ENCODE results near the gene MLLT1.
A peak's percentile ranks its signal among the peaks of the same experiment; 100 is the strongest.

Gene MLLT1, protein sequence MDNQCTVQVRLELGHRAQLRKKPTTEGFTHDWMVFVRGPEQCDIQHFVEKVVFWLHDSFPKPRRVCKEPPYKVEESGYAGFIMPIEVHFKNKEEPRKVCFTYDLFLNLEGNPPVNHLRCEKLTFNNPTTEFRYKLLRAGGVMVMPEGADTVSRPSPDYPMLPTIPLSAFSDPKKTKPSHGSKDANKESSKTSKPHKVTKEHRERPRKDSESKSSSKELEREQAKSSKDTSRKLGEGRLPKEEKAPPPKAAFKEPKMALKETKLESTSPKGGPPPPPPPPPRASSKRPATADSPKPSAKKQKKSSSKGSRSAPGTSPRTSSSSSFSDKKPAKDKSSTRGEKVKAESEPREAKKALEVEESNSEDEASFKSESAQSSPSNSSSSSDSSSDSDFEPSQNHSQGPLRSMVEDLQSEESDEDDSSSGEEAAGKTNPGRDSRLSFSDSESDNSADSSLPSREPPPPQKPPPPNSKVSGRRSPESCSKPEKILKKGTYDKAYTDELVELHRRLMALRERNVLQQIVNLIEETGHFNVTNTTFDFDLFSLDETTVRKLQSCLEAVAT

DNA sequence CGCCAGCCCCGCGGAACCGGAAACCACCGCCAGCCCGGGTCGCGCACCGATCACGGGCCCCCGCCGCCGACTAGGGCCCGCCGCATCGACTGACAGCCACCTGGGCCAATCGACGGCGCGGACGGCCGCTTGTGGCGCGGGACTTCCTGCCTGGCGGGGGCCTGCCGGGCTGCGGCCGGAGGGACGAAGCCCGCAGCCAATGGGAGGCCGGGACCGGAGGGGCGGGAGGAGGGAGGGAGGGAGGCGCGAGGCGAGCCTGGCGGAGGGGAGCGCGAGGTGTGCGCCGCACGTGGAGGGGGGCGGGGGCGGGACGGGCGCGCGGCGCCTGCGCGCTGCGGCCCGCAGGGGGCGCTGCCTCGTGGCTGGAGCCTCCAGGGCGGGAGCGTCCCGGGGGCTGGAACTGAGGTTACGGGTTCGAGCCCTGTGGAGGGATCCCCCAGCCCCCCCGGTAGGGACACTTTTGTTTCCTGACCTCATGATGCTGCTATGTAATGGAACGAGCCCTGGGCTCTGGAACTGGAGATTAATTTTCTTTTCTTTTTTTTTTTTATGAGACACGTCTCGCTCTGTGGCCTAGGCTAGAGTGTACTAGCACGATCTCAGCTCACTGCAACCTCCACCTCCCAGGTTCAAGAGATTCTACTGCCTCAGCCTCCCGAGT lies at the start of gene MLLT1:
Gene MLLT1, minus strand, starts transcription at position 45 of the 661 bp plus-strand sequence. CDS start 191 bp downstream, outside the sequence.
- TF ChIP-seq, protein P1, sequence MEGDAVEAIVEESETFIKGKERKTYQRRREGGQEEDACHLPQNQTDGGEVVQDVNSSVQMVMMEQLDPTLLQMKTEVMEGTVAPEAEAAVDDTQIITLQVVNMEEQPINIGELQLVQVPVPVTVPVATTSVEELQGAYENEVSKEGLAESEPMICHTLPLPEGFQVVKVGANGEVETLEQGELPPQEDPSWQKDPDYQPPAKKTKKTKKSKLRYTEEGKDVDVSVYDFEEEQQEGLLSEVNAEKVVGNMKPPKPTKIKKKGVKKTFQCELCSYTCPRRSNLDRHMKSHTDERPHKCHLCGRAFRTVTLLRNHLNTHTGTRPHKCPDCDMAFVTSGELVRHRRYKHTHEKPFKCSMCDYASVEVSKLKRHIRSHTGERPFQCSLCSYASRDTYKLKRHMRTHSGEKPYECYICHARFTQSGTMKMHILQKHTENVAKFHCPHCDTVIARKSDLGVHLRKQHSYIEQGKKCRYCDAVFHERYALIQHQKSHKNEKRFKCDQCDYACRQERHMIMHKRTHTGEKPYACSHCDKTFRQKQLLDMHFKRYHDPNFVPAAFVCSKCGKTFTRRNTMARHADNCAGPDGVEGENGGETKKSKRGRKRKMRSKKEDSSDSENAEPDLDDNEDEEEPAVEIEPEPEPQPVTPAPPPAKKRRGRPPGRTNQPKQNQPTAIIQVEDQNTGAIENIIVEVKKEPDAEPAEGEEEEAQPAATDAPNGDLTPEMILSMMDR (IDR thresholded peaks at IDR 0.05; ENCODE audit: borderline replicate concordance, insufficient read depth, low read depth, low read length) = peak; percentile 87
- peak within 1 kb of the TSS; percentile 96 for H3K4me3 ChIP-seq (ENCODE audit: low read depth, low read length)

DNA sequence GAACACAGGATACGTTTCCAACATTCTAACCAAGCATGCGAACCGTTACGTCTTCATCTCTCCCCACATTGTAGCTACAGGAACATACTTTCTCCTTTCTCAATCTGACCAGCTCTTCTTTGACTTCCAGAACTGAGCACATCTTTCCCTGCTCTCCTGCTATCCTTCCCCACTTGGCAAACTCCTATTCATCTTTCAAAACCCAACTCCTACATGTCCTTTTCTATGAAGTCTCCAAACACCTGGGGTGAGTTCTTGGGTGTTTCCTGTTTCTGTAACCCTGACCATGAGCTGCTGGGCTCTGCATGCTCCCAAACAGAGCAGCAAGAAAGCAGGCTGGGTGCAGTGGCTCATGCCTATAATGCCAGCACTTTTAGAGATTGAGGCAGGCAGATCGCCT lies 47.0 kb upstream of the MLLT1 start:
- no peak overlapping the region for H3K4me3 ChIP-seq (ENCODE audit: low read depth, low read length)
- TF ChIP-seq, protein P1 (IDR thresholded peaks at IDR 0.05; ENCODE audit: borderline replicate concordance, insufficient read depth, low read depth, low read length) = no peak

DNA sequence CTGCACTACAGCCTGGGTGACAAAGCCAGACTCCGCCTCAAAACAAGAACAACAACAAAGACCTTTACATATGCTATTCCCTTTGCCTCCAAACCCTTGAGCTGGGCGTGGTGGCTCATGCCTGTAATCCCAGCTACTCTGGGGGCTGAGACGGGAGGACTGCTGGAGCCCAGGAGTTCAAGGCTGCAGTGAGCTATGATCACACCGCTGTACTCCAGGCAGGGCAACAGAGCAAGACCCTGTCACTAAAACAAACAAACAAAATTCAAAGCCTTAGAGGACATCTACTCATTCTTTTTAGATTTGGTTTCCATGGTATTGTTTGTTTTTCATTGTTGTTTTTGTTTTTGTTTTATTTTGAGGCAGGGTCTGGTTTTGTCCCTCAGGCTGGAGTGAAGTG lies 45.8 kb upstream of the MLLT1 start:
- TF ChIP-seq, protein P1 (IDR thresholded peaks at IDR 0.05; ENCODE audit: borderline replicate concordance, insufficient read depth, low read depth, low read length) = no peak
- H3K4me3 ChIP-seq (ENCODE audit: low read depth, low read length) = no peak overlapping the region

DNA sequence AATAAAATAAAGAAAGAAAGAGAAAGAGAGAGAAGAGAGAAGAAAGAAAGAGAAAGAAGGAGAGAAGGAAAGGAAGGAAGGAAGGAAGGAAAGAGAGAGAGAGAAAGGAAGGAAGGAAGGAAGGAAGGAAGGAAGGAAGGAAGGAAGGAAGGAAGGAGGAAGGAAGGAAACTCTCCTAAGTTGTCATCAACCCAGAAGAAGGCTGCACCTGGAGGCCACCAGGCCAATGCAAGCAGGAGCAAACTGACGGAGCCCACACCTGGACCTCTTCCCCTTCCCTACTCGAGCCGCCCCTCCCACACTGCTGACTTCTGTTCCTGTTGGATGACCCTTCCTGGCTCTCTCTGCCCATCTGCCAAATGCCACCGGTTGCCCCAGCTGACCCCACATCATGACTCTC lies 45.0 kb upstream of the MLLT1 start:
- no peak overlapping the region for H3K4me3 ChIP-seq (ENCODE audit: low read depth, low read length)

DNA sequence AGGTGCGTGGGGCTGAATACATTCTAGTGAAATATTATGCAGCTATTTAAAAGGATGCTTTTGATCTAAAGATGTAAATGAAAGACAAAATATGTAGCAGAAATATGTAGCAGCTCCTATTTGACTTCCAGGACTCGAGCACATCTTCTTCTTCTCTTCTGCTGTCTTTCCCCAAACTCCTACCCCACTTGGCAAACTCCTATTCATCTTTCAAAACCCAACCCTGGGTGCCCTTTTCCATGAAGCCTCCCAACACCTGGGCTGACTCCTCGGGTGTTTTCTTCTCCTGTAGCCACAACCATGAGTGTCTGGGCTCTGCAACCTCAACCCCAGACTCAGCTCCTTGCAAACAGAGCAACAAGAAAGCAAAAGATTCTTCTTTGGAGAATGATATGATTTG lies 42.5 kb upstream of the MLLT1 start:
- H3K4me3 ChIP-seq (ENCODE audit: low read depth, low read length) = no peak overlapping the region
- TF ChIP-seq, protein P1 (IDR thresholded peaks at IDR 0.05; ENCODE audit: borderline replicate concordance, insufficient read depth, low read depth, low read length) = no peak

More for the DNA sequence above, 45.0 kb upstream of the MLLT1 start:
- TF ChIP-seq, protein P1 (IDR thresholded peaks at IDR 0.05; ENCODE audit: borderline replicate concordance, insufficient read depth, low read depth, low read length) = no peak

DNA sequence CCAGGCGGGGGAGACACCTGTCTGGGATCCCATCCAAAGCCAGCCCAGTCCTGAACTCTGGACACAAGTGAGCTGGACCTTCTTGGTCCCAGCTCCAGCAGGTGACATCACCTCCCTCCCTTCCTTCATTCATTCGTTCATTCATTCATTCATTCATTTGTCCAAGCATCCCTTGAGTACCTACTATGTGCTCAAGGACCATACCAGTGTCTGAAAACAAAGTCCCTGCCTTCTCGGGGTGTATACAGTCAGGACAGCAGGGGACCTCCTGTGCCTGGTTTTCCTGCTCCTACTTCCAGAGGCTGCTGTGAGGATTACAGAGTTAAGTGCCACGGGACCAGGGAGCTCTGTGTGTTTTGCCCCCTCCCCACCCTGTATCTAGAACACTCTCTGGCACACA lies 39.6 kb upstream of the MLLT1 start:
- H3K4me3 ChIP-seq (ENCODE audit: low read depth, low read length) = no peak overlapping the region
- TF ChIP-seq, protein P1 (IDR thresholded peaks at IDR 0.05; ENCODE audit: borderline replicate concordance, insufficient read depth, low read depth, low read length) = no peak
